GM18867 (cell line): ENCODE results near the gene ZNG1C.
"Not testable (repeated sequence)": the region's sequence is repeated elsewhere in the genome, so short reads cannot be mapped to it uniquely, and the experiment has no call there.

ENCODE experiments used
- ATAC-seq: cut with Tn5 transposase; IDR thresholded peaks from one replicate; pipeline ENCODE4 v1.9.1; 2021; ENCODE audit warnings: mild to moderate bottlenecking, moderate library complexity; ENCODE audit not compliant: unreplicated experiment

The ZNG1C gene

DNA sequence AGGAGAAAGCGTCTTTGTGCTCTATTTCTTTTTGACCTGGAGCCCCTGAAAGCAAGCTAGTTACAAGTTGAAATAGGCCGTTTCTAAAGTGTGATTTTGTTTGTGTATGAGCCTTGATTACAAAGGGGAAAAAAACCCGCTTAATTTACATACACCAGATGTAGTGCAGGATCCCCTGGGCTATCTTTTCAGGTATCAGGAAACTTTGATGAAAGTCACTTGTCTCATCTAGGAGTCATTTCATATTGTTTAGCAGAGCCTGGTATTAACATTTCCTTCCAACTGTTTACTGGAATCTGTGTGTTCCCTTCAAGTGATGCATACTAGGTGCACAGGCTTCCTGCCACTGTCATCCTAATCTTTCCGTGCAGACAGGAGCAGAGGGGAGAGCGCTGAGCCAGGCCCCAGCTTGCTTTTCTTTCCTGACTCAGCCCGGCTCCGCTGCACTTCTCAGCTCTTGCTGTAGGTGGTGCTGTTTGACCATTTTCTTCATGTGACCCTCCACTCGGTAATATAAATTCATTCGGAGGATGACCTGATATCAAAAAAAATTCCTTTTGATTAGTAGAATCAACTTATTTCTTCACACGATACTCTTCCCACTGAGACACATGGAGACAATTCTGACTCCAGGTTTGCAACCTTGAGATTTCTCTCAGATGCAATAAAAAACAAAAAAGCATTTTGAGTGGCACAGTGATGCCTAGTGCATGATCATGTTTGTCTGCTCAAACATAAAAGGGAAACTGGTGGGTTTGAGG lies 100.7 kb downstream of the ZNG1C start:
- peak; percentile 83 for ATAC-seq

DNA sequence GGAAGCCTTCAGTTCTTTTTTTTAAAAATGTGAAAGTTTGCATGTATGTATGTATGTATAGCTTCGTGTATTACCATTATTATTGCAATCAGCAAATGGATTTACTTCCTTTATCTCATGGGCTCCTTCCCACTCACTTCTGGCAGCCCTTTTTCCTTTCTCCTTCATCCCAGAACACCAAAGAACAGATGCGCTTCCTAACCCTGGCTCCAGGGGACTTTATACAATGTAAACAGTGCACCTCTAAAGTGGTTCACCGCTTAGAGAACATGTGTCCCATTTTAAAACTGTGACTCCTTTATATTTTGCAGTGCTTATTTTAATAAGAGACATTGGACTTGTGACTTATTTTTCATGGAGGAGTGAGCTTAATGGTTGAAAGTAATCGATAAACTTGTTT lies 101.5 kb downstream of the ZNG1C start:
- ATAC-seq, result not testable (repeated sequence)

DNA sequence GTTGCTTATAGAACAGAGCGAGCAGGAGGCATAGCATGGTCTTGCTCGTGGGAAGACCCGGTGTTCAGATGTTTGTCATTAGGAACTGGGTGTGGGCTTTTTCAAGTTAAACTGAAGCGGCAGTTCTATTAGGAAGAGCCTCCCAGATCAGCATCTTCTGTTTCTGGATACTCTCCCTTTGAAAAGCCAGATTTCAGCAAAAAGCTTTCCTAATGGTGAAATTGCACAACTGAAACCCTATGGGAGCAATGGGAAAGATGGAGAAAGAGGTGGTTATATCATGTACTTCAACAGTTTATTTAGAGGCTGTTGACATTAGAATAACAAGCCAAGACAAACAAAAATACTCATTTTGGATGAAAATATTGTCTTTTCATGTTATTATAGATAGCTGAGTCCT lies 102.2 kb downstream of the ZNG1C start:
- ATAC-seq, result not testable (repeated sequence)
